H1 (cell line): Measurements from ENCODE around the gene SEMA4D. TPM values are rescaled to one million over a fixed set of nuclear protein-coding genes. Genes with fewer than 3 reads are reported as not detected.

Experiments used
- CTCF ChIA-PET: fragments of 300-600 bp; sonication (Branson Sonifier 250); formaldehyde crosslinking; loops from one replicate; lab custom pipeline; 2021; ENCODE audit not compliant: partially characterized antibody; lab: Charles Lee
- POLR2A ChIA-PET: fragments of 300-600 bp; sonication (Branson Sonifier 250); formaldehyde crosslinking; loops from one replicate; lab custom pipeline; 2021; ENCODE audit warnings: inconsistent platforms; ENCODE audit not compliant: partially characterized antibody; lab: Charles Lee
- DNase-seq, 2 experiments: peaks; one replicate each; pipeline versions ENCODE4 v3.0.0 to v3.0.0-alpha.2; 2010 to 2022; ENCODE audit warnings: low spot score in 2 of 2, low read depth in 1 of 2, mixed read lengths in 1 of 2
- FAIRE-seq: peaks from 2 replicates; lab custom pipeline; 2011; peaks lifted over from hg19 to GRCh38; lab: Jason Lieb, UNC
- H2AFZ ChIP-seq: 2 replicates; pipeline ENCODE4 v1.8.1; 2012; ENCODE audit warnings: low read length, inconsistent platforms
- H2AK5ac ChIP-seq: 2 replicates; pipeline ENCODE4 v1.6.1; 2013; ENCODE audit warnings: low read depth, low read length
- H2BK120ac ChIP-seq: replicated peaks from 2 replicates; pipeline ENCODE3; 2013; ENCODE audit warnings: low read depth, low read length, inconsistent platforms
- H2BK12ac ChIP-seq: 2 replicates; pipeline ENCODE4 v1.6.1; 2013; ENCODE audit warnings: low read depth, low read length
- H2BK15ac ChIP-seq: 2 replicates; pipeline ENCODE4 v1.6.1; 2013; ENCODE audit warnings: low read length
- H2BK20ac ChIP-seq: 2 replicates; pipeline ENCODE4 v1.6.1; 2013; ENCODE audit warnings: low read length
- H2BK5ac ChIP-seq: 2 replicates; pipeline ENCODE4 v1.6.1; 2013; ENCODE audit warnings: low read depth, low read length
- H3K14ac ChIP-seq: 2 replicates; pipeline ENCODE4 v1.6.1; 2013; ENCODE audit warnings: inconsistent platforms; ENCODE audit not compliant: insufficient read length
- H3K18ac ChIP-seq: 2 replicates; pipeline ENCODE4 v1.6.1; 2013; ENCODE audit warnings: low read length; ENCODE audit errors: extremely low read depth
- H3K23ac ChIP-seq: 2 replicates; pipeline ENCODE4 v1.6.1; 2013; ENCODE audit warnings: inconsistent platforms; ENCODE audit not compliant: insufficient read length
- H3K23me2 ChIP-seq: 2 replicates; pipeline ENCODE4 v1.6.1; 2013; ENCODE audit warnings: low read depth, low read length
- H3K27ac ChIP-seq: 2 replicates; pipeline ENCODE4 v1.6.1; 2011; ENCODE audit warnings: low read depth, low read length, inconsistent platforms
- H3K27me3 ChIP-seq, 4 experiments: replicated peaks in 1 of 4; 1 replicate in 1 of 4; 2 replicates in 3 of 4; pipeline versions ENCODE4 v1.6.1 to v1.8.1; 2011 to 2013; ENCODE audit warnings: low read length in 3 of 4, mild to moderate bottlenecking in 3 of 4, inconsistent platforms in 2 of 4, mixed read lengths in 2 of 4, moderate library complexity in 1 of 4; ENCODE audit not compliant: control insufficient read depth in 3 of 4, insufficient read depth in 3 of 4; ENCODE audit errors: extremely low read depth in 1 of 4
- H3K36me3 ChIP-seq, 4 experiments: 2 replicates each; pipeline versions ENCODE4 v1.6.1 to v1.8.1; 2011 to 2013; ENCODE audit warnings: mild to moderate bottlenecking in 4 of 4, low read length in 3 of 4, moderate library complexity in 2 of 4, control low read depth in 1 of 4, inconsistent platforms in 1 of 4; ENCODE audit not compliant: insufficient read depth in 4 of 4, control insufficient read depth in 2 of 4
- H3K4ac ChIP-seq: replicated peaks from 2 replicates; pipeline ENCODE3; 2013; ENCODE audit warnings: low read length, low read depth, mixed read lengths, inconsistent platforms; ENCODE audit not compliant: insufficient read length
- H3K4me1 ChIP-seq, 4 experiments: replicated peaks in 1 of 4; 1 replicate in 1 of 4; 2 replicates in 3 of 4; pipeline versions ENCODE4 v1.6.1 to v1.8.1; 2011 to 2013; ENCODE audit warnings: low read length in 3 of 4, inconsistent platforms in 2 of 4, mixed read lengths in 1 of 4; ENCODE audit not compliant: insufficient read depth in 4 of 4, control insufficient read depth in 3 of 4
- H3K4me2 ChIP-seq, 2 experiments: 2 replicates each; pipeline versions ENCODE4 v1.6.1 to v1.8.1; 2011 to 2013; ENCODE audit warnings: low read depth in 2 of 2, low read length in 2 of 2, control low read depth in 1 of 2, inconsistent platforms in 1 of 2, mild to moderate bottlenecking in 1 of 2; ENCODE audit not compliant: insufficient read depth in 1 of 2
- H3K4me3 ChIP-seq, 4 experiments: fragments of 200-600, 300-600 bp in 1 of 4; sonication (generic), shearing (Covaris generic), sonication (Bioruptor Twin) in 1 of 4; 2 replicates each; pipeline versions ENCODE4 v1.5.1 to v1.8.1; 2011 to 2016; ENCODE audit warnings: low read length in 4 of 4, low read depth in 3 of 4, control low read depth in 2 of 4, inconsistent platforms in 2 of 4, mild to moderate bottlenecking in 2 of 4, mixed read lengths in 1 of 4, moderate library complexity in 1 of 4; ENCODE audit not compliant: insufficient read depth in 2 of 4; ENCODE audit errors: extremely low read depth in 1 of 4
- H3K56ac ChIP-seq: replicated peaks from 2 replicates; pipeline ENCODE3; 2013; ENCODE audit warnings: low read depth, mild to moderate bottlenecking, mixed read lengths, low read length, inconsistent platforms; ENCODE audit not compliant: insufficient read length
- H3K79me1 ChIP-seq: 2 replicates; pipeline ENCODE4 v1.6.1; 2013; ENCODE audit warnings: low read depth, low read length, control low read depth
- H3K79me2 ChIP-seq, 2 experiments: 2 replicates each; pipeline versions ENCODE4 v1.6.1 to v1.8.1; 2012 to 2013; ENCODE audit warnings: low read length in 2 of 2, mild to moderate bottlenecking in 2 of 2, inconsistent platforms in 1 of 2; ENCODE audit not compliant: insufficient read depth in 2 of 2, control insufficient read depth in 1 of 2
- H3K9ac ChIP-seq, 4 experiments: replicated peaks in 1 of 4; 1 replicate in 1 of 4; 2 replicates in 3 of 4; pipeline versions ENCODE4 v1.6.1 to v1.8.1; 2011 to 2013; ENCODE audit warnings: low read depth in 3 of 4, low read length in 3 of 4, control low read depth in 2 of 4, mild to moderate bottlenecking in 2 of 4, moderate library complexity in 2 of 4, inconsistent platforms in 1 of 4; ENCODE audit errors: extremely low read depth in 1 of 4
- H3K9me3 ChIP-seq, 2 experiments: 2 replicates each; pipeline versions ENCODE4 v1.6.1 to v1.8.1; 2012 to 2013; ENCODE audit warnings: mild to moderate bottlenecking in 2 of 2, moderate library complexity in 2 of 2, control low read depth in 1 of 2, inconsistent platforms in 1 of 2, low read depth in 1 of 2, low read length in 1 of 2, mixed read lengths in 1 of 2; ENCODE audit not compliant: insufficient read depth in 2 of 2
- H4K20me1 ChIP-seq, 2 experiments: replicated peaks in 1 of 2; 2 replicates each; pipeline versions ENCODE3 to v1.8.1; 2011 to 2013; ENCODE audit warnings: inconsistent platforms in 2 of 2, low read length in 2 of 2, mild to moderate bottlenecking in 1 of 2; ENCODE audit not compliant: insufficient read depth in 2 of 2, control insufficient read depth in 1 of 2
- H4K5ac ChIP-seq: 2 replicates; pipeline ENCODE4 v1.6.1; 2013; ENCODE audit warnings: low read length, low read depth, mixed read lengths, inconsistent platforms; ENCODE audit not compliant: insufficient read length
- H4K8ac ChIP-seq: 2 replicates; pipeline ENCODE4 v1.8.0; 2013; ENCODE audit warnings: mild to moderate bottlenecking, moderate library complexity, low read length, inconsistent platforms; ENCODE audit not compliant: insufficient read depth; ENCODE audit errors: extremely low read depth
- H4K91ac ChIP-seq: replicated peaks from 2 replicates; pipeline ENCODE3; 2013; ENCODE audit warnings: low read length, mixed read lengths, inconsistent platforms; ENCODE audit not compliant: insufficient read length
- CEBPB ChIP-seq: IDR thresholded peaks from 2 replicates; pipeline ENCODE4 v1.6.1; 2012; ENCODE audit warnings: low read depth, low read length
- GABPA ChIP-seq: IDR thresholded peaks from 2 replicates; pipeline ENCODE4 v1.6.1; 2011; ENCODE audit warnings: mild to moderate bottlenecking, low read length, moderate library complexity, borderline replicate concordance; ENCODE audit not compliant: insufficient read depth
- HDAC6 ChIP-seq: IDR thresholded peaks from one replicate; pipeline ENCODE4 v1.7.1; 2012; ENCODE audit warnings: low read depth, mild to moderate bottlenecking, inconsistent platforms, low read length, moderate library complexity
- KDM1A ChIP-seq: fragments of 200-600, 300-600 bp; sonication (generic); IDR thresholded peaks from 2 replicates; pipeline ENCODE4 v1.7.1; 2016; ENCODE audit warnings: mild to moderate bottlenecking, low read length, borderline replicate concordance
- KDM4A ChIP-seq: IDR thresholded peaks from one replicate; pipeline ENCODE4 v1.7.1; 2012; ENCODE audit warnings: low read depth, mild to moderate bottlenecking, moderate library complexity, low read length, inconsistent platforms; ENCODE audit not compliant: severe bottlenecking
- NANOG ChIP-seq: IDR thresholded peaks from 2 replicates; pipeline ENCODE4 v1.6.1; 2011; ENCODE audit warnings: low read length, low read depth, mild to moderate bottlenecking, inconsistent platforms; ENCODE audit not compliant: insufficient read depth, poor library complexity, severe bottlenecking
- RAD21 ChIP-seq, 2 experiments: IDR thresholded peaks in 1 of 2; conservative IDR thresholded peaks in 1 of 2; 2 replicates each; pipeline ENCODE4 v1.6.1; 2011; ENCODE audit warnings: low read depth in 2 of 2, low read length in 2 of 2, improper control_type of control experiment in 1 of 2, inconsistent platforms in 1 of 2, mild to moderate bottlenecking in 1 of 2, moderate library complexity in 1 of 2
- RBBP5 ChIP-seq: IDR thresholded peaks from 2 replicates; pipeline ENCODE4 v1.7.1; 2012; ENCODE audit warnings: low read depth, mild to moderate bottlenecking, inconsistent platforms, low read length, moderate library complexity, borderline replicate concordance
- SIN3A ChIP-seq, 2 experiments: IDR thresholded peaks in 1 of 2; conservative IDR thresholded peaks in 1 of 2; 2 replicates each; pipeline ENCODE4 v1.6.1; 2011 to 2012; ENCODE audit warnings: low read length in 2 of 2, improper control_type of control experiment in 1 of 2, low read depth in 1 of 2, mild to moderate bottlenecking in 1 of 2
- SIX5 ChIP-seq: IDR thresholded peaks from 2 replicates; pipeline ENCODE4 v1.6.1; 2011; ENCODE audit warnings: mild to moderate bottlenecking, low read depth, low read length
- SP4 ChIP-seq: IDR thresholded peaks from 2 replicates; pipeline ENCODE4 v1.6.1; 2012; ENCODE audit warnings: low read length, inconsistent platforms
- ZNF274 ChIP-seq: IDR thresholded peaks from 2 replicates; pipeline ENCODE4 v1.7.0; 2012; ENCODE audit warnings: low read length, borderline replicate concordance; ENCODE audit errors: extremely low read depth
- WGBS, 2 experiments: shearing (Covaris generic) in 1 of 2; methylation state at CpG; one replicate each; pipeline versions ENCODE4 v1.1.6 to v1.1.7; 2013 to 2015; ENCODE audit warnings: low lambda C conversion rate in 2 of 2, mixed read lengths in 2 of 2, inconsistent platforms in 1 of 2, low coverage in 1 of 2, missing lambda C conversion rate in 1 of 2; ENCODE audit not compliant: insufficient replicate concordance in 2 of 2, insufficient coverage in 1 of 2, insufficient read length in 1 of 2; ENCODE audit errors: extremely low coverage in 1 of 2, missing lambda C conversion rate in 1 of 2; 5-methylcytosine and 5-hydroxymethylcytosine counted together
- polyA plus RNA-seq, 7 experiments: library from polyadenylated mRNA; depleted of rRNA in 3 of 7; stranded (reverse) in 5 of 7; unstranded in 2 of 7; fragments of >200 nt in 5 of 7; fragments of 200-250 nt in 2 of 7; gene quantifications; 1 replicate in 5 of 7; 2 replicates in 1 of 7; 4 replicates in 1 of 7; pipeline versions ENCODE4 v1.2.1 to v1.2.3, GENCODE V29; 2011 to 2013; ENCODE audit warnings: missing spikeins in 2 of 7, mixed read lengths in 2 of 7
- total RNA-seq: library from RNA; stranded (reverse); fragmentation: NEBNext Ultra II Directional; extraction: Animal tissue kit (Norgen Biotek cat#: 25700); gene quantifications from 2 replicates; pipeline ENCODE4 v1.2.1, GENCODE V29; 2021

The SEMA4D gene
- total and polyA plus RNA-seq, 2 of the 8 experiments (the other 6 are each of a cell fraction or from before 2014, with no cell fraction given) = 21.0 to 70.4 TPM

DNA sequence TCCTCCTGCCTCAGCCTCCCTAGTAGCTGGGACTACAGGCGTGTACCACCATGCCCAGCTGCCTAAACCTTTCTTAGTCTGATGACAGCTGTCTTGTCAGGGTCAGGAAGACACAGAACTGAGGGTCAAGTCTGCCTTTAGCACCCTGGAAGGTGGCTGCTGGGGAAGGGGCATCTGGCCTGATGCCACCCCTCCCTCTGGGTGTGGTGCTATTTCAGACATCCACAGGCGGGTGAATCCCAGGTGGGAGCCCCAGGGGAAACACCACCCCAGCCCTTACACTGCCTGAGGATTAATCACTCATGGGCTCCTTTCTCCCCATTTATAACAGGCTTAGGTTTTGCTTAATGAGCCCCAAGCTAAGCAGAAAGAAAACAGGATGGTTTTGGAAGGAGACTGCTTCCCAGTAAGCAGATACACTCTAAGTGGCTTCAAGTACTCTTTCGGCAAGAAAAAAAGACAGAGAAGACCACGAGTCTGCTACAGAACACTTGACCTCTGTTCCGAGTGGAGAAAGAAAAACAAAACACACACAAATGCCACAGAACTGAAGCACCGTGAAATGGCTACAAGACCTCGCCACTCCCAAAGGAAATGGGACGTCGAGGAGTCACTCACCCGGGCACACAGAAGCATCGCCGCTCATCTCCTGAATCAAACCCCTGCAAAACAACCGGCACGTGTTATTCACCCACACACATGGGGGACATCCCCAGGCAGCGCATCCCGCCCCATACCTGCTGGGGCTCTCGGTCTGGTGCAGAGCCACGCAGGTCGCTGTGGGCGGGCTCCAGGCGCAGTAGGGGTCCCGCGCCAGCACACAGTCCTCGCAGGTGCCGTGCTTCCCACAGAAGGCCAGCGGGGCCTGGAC lies 117.2 kb downstream of the SEMA4D start:
- Histone ChIP-seq H2BK20ac (no peak overlapping the region), H4K8ac (no peak overlapping the region), H3K27ac (no peak overlapping the region), H3K4ac (no peak overlapping the region), H4K5ac (no peak overlapping the region), H3K23ac (no peak overlapping the region), H3K79me1 (no peaks in the 10 kb centered on the region), H3K79me2 (no peaks in the 10 kb centered on the region), H3K9me3 (no peaks in the 10 kb centered on the region), H2BK15ac (no peak overlapping the region), H3K9ac (no peak overlapping the region), H2AK5ac (no peak overlapping the region), H3K23me2 (no peaks in the 10 kb centered on the region), H3K4me3 (no peak overlapping the region), H4K91ac (no peak overlapping the region), H2AFZ (no peak overlapping the region), H3K56ac (no peak overlapping the region), H3K36me3 (peaks cover 6 to 22% (median 10%) of the 10 kb centered on the region in 4 experiments; a peak in 6 of 8 replicates), H2BK120ac (no peak overlapping the region), H2BK12ac (no peak overlapping the region), H3K27me3 (no peaks in the 10 kb centered on the region), H4K20me1 (peaks cover 4 to 12% of the 10 kb centered on the region in 2 experiments), H3K14ac (no peak overlapping the region), H3K18ac (no peak overlapping the region), H3K4me1 (no peaks in the 10 kb centered on the region), H2BK5ac (no peak overlapping the region), H3K4me2 (no peak overlapping the region)
- 92% methylated on average over 25 of the region's 26 CpGs; no CpG with 5 or more reads in 1 of the 2 experiments for WGBS, 2 experiments
- no peak for FAIRE-seq
- ChIA-PET POLR2A (no interaction called here), CTCF (interaction anchor here (0.9 to 1.3 kb wide), 3 partner anchors 9 to 213 kb away, joined by 3 to 5 read pairs (median 3); no protein-coding TSS in a partner anchor)
- DNase-seq = no peak
- TF ChIP-seq ZNF274 (no peak), NANOG (no peak), SIN3A (conservative IDR thresholded peaks at IDR 0.05 in 1 of 2, IDR thresholded peaks at IDR 0.05 in 1 of 2; ENCODE audit: low read depth in 1 of 2, low read length in 2 of 2) (no peak), SP4 (no peak), KDM4A (no peak), KDM1A (no peak), HDAC6 (no peak), RBBP5 (no peak), GABPA (no peak), CEBPB (no peak), RAD21 (IDR thresholded peaks at IDR 0.05 in 1 of 2, conservative IDR thresholded peaks at IDR 0.05 in 1 of 2; ENCODE audit: low read depth in 2 of 2, low read length in 2 of 2) (no peak), SIX5 (no peak)
